GM13976 (cell line): Measurements from ENCODE around the gene TREM1.

Experiments
- DNase-seq: peaks from one replicate; pipeline ENCODE4 v3.0.0; 2012; ENCODE audit warnings: low spot score
- CTCF ChIP-seq: IDR thresholded peaks from 2 replicates; pipeline ENCODE4 v1.5.1; 2012; ENCODE audit warnings: borderline replicate concordance, mild to moderate bottlenecking; ENCODE audit not compliant: insufficient read depth; ENCODE audit errors: extremely low read depth, missing control alignments, control extremely low read depth
- in situ Hi-C: fragments of 300-500 bp; cut with MboI; formaldehyde crosslinking; loops from one replicate; pipeline ENCODE4 v1.12.0; 2022; ENCODE audit warnings: low sequenced_read_pairs, mixed read lengths, inconsistent platforms; ENCODE audit not compliant: unreplicated experiment

TREM1 gene

GRCh38 chr6:41283600-41283999 lies 2.9 kb downstream of the TREM1 start:
- in situ Hi-C loops: no loop called here
- DNase-seq: no peak
- no peak for TF ChIP-seq CTCF

GRCh38 chr6:41280381-41281057 lies 6.0 kb downstream of the TREM1 start:
- in situ Hi-C loops: no loop called here
- no peak for TF ChIP-seq CTCF
- DNase-seq: no peak

GRCh38 chr6:41278699-41279405 lies 7.6 kb downstream of the TREM1 start:
- TF ChIP-seq CTCF: peak; percentile 69
- DNase-seq: peak; percentile 58
- in situ Hi-C loops: no loop called here

GRCh38 chr6:41277605-41278004 lies 8.9 kb downstream of the TREM1 start:
- TF ChIP-seq CTCF: no peak
- DNase-seq: no peak

GRCh38 chr6:41275489-41275888 lies 11.0 kb downstream of the TREM1 start:
- DNase-seq: peak; percentile 2
- in situ Hi-C loops: no loop called here
- no peak for TF ChIP-seq CTCF

More at GRCh38 chr6:41277605-41278004, 8.9 kb downstream of the TREM1 start:
- in situ Hi-C loops: no loop called here

- in situ Hi-C loops: no loop called here
- peak; percentile 0 for DNase-seq
- TF ChIP-seq CTCF: no peak
Measured at GRCh38 chr6:41274256-41274655, 12.2 kb downstream of the TREM1 start.
